GM20000 (cell line): ENCODE results near the gene SMG7.

Experiments
- DNase-seq: peaks from one replicate; pipeline ENCODE4 v3.0.0; 2012; ENCODE audit warnings: low spot score
- TF ChIP-seq, protein P1 (sequence below): IDR thresholded peaks from 2 replicates; pipeline ENCODE4 v1.5.1; 2012; ENCODE audit warnings: mild to moderate bottlenecking, control low read depth; ENCODE audit errors: extremely low read depth, missing control alignments

Gene SMG7

GRCh38 chr1:183470147-183470960 lies 1.9 kb upstream of the SMG7 start:
- TF ChIP-seq, protein P1, sequence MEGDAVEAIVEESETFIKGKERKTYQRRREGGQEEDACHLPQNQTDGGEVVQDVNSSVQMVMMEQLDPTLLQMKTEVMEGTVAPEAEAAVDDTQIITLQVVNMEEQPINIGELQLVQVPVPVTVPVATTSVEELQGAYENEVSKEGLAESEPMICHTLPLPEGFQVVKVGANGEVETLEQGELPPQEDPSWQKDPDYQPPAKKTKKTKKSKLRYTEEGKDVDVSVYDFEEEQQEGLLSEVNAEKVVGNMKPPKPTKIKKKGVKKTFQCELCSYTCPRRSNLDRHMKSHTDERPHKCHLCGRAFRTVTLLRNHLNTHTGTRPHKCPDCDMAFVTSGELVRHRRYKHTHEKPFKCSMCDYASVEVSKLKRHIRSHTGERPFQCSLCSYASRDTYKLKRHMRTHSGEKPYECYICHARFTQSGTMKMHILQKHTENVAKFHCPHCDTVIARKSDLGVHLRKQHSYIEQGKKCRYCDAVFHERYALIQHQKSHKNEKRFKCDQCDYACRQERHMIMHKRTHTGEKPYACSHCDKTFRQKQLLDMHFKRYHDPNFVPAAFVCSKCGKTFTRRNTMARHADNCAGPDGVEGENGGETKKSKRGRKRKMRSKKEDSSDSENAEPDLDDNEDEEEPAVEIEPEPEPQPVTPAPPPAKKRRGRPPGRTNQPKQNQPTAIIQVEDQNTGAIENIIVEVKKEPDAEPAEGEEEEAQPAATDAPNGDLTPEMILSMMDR = peak; percentile 31
- DNase-seq = peak; percentile 74

DNA sequence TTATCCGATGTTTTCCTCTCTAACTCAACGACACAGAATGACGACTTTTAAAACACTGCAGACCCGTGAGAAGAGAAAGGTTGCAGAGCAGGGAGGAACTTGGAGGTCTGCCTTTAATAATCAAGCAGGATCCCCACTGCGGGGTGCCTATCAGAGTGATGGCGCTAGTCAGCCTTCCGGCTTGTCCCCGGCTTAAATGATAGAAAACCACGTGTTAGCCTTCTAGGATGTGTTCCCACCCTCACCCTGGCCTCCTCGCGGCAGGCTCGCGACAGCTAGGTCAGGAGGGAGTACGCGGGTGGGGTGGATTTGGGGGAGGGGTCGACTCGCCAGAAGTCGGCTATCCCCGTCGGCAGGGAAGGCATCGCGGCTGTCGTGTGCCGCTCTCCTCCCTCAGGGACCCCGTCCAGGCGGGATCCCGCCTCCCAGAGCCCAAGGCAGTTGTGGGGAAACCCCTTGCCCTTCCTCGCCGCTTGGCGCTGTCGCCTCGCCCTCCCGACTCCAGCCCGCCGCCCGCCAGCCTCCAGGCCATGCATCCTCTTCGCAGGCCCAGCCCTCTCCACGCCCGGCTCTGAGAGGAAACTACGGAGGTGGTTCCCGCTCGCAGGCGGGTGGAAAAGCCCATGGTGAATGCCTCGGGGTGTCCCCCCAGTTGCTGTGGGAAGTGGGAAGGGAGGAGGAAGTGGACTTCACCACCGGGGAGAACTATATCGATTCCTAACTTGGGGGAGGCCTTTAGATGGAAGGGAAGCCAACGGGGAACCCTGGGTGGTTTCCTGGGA lies 1.1 kb upstream of the SMG7 start:
- DNase-seq = peak; percentile 56
- TF ChIP-seq, protein P1 = no peak

GRCh38 chr1:183471743-183472487 lies 384 bp upstream of the SMG7 start:
- TF ChIP-seq, protein P1 = no peak
- peak; percentile 93 for DNase-seq

GRCh38 chr1:183473217-183473536 lies 878 bp downstream of the SMG7 start:
- DNase-seq = no peak
- TF ChIP-seq, protein P1 = no peak

- TF ChIP-seq, protein P1 = no peak
- DNase-seq = no peak
Observed at GRCh38 chr1:183476081-183476480, 3.8 kb downstream of the SMG7 start.

GRCh38 chr1:183477986-183478781 lies 5.9 kb downstream of the SMG7 start:
- TF ChIP-seq, protein P1 = no peak
- peak; percentile 20 for DNase-seq
